Stimulated activated CD4-positive, alpha-beta T cell treated with anti-CD3 and anti-CD28 coated beads, Interleukin-2, amount 100 ng/mL, for 48 hours (primary cell): ENCODE data around the gene PNPT1.
"Not testable (repeated sequence)": the region's sequence is repeated elsewhere in the genome, so short reads cannot be mapped to it uniquely, and the experiment has no call there.

Experiments used
- DNase-seq, 2 donors: peaks; one replicate each; pipeline ENCODE4 v3.0.0-alpha.2; 2020

The PNPT1 gene

DNA sequence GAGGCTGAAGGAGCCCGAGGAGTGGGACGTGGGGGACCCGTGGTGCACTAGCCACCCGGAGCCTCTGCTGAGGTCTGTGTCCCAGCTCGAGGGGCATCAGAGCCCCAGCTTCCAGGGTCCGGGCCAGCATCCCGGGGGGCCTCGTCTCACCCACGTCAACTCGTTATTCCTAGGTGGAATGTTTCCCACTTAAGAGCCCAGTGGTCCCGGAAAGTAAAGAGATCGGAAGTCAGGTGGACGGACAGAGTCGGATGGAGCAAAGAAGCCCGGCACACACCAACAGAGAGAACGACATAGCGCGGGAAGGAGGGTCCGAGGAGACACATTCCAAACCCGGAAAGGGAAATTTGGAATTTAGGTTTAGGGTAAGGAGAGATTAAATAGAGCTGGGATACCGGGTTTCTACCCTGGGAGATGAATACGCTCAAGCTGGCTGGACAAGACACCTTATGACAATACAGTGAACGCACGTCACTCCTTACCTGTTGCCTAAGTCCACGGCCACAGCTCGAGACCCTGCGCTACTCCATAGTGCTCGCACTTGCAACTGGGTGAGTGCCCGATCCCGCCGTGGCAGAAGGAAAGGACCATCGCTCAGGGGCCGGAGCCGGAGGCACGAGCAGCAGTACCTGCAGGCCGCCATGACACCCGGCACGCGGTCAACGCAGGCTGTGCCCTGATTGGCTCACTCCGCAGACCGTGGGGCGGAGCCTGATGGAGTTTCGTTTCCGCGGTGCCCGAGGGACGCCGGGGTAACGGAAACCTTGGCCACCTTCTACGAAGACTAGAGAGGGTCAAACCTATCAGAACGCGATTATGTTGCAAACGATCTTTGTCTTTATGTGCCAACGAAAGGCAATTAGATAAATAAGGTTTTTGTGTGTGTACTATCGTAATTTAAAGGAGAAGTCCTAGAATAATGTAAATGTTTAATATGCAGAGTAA is at the start of gene PNPT1:
Gene PNPT1 (minus strand): TSS at position 664 of the 945 bp plus-strand sequence. CDS start 21 bp downstream, at position 643.
- DNase-seq, result peak; percentile 87 to 91

DNA sequence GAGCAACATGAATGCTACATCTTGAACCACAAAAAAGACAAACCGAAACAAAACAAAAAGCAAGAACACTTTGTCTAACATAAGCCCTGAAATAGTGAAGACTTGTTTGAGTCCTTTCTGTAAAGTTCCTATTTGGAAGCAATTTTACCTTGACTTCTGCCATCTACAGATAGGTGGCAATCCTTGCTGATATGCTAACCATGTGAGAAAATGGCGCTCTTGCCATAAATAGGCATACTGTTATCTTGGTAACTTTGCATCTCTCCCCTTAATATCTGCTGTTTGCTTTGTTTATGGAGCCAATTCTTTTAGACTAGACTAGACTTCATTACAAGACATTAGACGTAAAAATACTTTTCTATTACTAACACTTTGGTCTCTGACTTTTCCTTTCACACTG is 49.4 kb upstream of the PNPT1 start:
- no peak for DNase-seq

DNA sequence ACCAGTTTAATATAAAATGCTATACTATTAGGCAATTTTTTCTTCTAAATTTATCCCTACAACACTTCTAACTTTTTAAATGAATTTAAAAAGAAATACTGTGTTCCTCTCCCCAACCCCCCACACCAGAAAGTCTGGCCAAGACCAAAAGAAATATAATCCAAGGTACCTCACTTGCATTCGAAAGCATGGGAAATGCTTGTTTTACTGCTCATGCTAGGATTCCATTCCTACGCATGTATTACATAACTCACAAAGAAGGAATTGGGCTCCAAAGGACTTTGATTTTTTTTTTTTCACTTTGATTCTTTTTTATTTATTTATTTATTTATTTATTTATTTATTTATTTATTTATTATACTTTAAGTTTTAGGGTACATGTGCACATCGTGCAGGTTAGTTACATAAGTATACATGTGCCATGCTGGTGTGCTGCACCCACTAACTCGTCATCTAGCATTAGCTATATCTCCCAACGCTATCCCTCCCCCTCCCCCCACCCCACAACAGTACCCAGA is 42.4 kb upstream of the PNPT1 start:
- not testable (repeated sequence) for DNase-seq

DNA sequence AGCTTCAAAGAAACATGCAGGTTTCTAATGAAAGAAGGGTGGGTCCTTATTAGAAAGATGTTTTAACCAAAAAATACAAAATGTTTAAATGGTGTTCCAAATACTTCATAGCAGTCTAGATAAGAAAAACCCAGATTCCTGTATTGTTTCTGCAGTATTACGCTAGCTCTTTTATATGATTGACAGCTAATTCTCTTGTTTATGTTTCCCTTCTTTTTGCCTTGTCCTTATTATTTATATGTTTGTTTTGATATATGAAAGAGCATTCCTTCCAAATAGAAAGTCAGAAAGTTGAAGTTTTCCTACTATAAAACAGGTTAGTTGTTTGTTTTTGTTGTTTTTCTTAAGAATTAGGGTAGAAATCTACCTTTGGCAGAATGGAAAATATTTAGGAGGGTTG is 41.1 kb upstream of the PNPT1 start:
- no peak for DNase-seq

DNA sequence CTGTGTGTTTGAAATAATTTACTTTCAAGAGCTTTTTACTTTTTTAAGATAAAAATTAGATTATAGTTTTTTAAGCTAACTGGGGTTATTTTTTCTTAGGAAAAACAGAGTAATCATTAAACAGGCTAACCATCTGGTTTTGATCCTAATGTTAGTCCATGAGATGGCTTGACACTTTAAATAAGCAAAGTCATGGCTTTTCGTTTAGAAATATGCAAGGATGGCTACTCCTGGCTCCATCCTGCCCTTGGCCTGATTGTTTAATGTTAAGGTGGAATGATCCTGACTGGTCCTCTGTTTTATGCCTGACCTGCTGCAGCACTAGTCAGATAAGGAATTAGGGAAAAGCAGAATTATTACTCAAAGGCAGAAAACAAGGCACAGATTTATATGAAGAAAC is 39.7 kb upstream of the PNPT1 start:
- no peak for DNase-seq

DNA sequence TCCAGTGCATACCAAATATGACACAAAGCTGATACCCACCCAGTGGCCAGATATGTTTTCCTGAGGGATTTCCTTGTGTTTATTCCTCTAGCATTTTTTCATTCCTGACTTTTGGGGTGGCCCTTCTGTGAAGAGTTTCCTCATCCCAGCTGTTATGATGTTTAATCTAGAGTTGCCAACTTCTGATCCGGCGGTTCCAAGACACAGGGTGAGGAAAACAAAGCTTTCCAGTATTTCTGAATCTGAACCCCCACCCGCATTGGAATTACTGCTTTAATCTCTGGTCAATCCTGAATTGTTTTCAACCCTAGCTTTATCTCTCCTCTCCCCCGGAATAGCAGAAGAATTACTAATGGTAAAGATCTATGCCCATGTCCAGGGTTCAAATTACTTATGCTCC is 39.2 kb upstream of the PNPT1 start:
- DNase-seq, result no peak

- no peak for DNase-seq
These were observed 35.6 kb upstream of the PNPT1 start for GRCh38 chr2:55729136-55729685.

DNA sequence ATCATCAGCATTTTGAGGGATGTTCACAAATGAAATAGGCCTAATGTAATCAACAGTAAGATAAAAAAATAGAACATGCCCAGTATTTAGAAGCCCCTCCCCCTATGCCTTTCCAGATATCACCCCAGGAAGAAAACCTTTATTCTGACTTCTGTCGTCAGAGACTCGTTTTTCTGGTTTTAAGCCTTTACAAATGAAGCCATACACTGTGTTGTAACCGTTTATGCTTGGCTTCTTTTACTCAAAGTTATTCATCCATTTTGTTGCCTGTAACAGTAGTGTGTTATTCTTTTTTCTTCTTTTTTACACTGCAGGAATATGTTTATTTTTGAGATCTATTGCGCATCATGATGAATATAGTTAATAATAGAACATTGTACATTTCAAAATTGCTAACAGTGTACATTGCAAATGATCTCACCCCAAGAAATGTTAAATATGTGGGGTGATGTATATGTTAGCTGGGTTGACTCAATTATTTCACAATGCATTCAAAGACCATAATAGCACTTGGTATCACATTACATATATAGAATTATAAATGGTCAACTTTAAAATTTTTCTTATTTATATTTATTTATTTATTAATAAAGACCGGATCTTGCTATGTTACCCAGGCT is 28.1 kb upstream of the PNPT1 start:
- DNase-seq, result no peak

- DNase-seq, result no peak
These were observed 26.8 kb upstream of the PNPT1 start for GRCh38 chr2:55720417-55720816.

DNA sequence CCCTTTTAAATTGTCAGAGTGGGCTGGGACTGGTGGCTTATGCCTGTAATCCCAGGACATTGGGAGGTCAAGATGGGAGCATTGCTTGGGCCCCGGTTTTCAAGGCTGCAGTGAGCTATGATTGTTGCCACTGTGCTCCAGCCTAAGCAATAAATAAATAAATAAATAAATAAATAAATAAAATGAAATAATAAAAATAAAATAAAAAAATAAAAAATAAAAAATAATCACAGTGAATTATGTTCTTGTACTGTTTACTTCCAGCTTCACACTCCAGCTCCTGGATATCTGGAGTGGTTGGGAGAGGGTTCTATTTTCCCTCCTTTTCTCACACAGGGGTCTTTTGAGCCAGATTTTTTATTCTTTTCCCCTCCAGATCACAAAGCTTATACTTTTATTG is 26.2 kb upstream of the PNPT1 start:
- no peak for DNase-seq

DNA sequence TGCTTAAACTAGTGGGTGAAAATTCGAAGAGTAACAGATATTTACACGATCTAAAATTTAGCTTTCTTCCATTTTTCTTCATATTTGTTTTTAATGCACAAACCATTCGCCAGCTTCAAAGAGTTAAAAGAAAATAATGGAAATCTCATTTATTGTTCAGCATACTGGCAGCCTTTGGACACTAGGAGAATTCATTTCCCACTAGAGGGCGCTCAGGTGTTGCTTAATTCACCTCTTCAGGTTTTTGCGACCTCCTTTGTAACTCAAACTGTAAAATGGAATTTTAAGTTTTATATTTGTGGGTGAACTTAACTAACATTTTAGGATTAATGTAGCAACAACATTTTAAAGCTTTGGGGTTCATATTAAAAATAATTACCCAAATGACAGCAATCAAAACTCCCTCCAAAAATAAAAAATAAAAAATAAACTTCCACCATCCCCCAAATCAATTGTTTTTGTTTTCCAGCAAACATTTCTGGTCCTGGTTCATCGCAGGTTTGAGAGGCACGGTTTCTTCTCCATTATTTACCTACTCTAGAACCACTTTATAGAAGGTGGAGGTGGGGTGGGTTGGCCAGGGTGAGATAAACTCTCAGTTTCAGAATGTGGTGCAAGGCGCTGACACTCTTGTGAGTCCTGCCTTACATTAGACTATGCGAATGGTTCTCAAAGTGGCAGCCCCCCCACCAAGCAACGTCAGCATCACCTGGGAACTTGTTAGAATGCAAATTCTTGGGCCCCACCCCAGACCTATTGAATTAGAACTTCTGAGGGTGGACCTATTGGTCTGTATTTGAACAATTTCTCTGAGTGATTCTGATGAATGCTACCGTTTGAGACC is 24.7 kb upstream of the PNPT1 start:
- peak; percentile 51 to 52 for DNase-seq

DNA sequence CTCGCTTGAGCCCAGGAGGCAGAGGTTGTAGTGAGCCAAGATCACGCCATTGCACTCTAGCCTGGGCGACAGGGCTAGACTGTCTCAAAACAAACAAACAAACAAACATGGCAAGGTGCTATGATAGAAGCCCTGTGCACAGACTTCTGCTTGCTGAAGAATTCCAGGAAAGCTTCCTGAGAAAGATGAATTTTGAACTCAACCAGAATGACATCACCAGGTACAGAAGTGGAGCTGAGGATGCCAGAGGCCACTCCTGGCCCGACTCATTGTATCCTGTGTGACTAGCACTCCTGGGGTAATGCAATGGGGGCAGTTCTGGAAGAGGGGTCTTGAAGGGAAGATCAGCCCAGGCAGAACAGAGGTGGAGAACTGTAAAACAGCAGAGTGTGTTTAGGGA is 22.0 kb upstream of the PNPT1 start:
- no peak for DNase-seq

GRCh38 chr2:55715178-55715577 is 21.5 kb upstream of the PNPT1 start:
- DNase-seq, result not testable (repeated sequence)

- no peak for DNase-seq
These were observed 18.9 kb upstream of the PNPT1 start for GRCh38 chr2:55712477-55713060.

GRCh38 chr2:55710025-55710424 is 16.4 kb upstream of the PNPT1 start:
- DNase-seq, result no peak

DNA sequence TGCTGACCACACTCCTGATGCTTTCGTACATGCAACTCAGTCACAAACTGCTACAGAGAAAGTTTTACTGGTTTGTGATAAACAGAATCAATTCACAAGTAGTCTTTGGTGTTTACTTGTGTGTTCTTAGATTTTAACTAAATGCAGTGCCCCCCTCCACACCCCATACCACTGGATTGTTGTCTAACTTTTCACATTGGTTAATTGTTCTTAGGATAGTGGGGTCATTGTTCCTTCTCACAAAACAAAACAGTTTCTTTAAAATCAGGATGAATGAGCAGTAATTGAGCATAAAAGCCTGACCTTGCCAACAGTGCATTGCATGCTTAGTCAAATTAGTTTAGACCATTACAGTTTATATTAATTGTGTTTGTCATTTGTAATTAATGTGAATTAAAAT is 14.1 kb upstream of the PNPT1 start:
- no peak for DNase-seq

GRCh38 chr2:55706258-55706657 is 12.6 kb upstream of the PNPT1 start:
- not testable (repeated sequence) for DNase-seq

GRCh38 chr2:55705027-55705653 is 11.5 kb upstream of the PNPT1 start:
- no peak for DNase-seq

GRCh38 chr2:55703350-55703749 is 9.7 kb upstream of the PNPT1 start:
- DNase-seq, result no peak

DNA sequence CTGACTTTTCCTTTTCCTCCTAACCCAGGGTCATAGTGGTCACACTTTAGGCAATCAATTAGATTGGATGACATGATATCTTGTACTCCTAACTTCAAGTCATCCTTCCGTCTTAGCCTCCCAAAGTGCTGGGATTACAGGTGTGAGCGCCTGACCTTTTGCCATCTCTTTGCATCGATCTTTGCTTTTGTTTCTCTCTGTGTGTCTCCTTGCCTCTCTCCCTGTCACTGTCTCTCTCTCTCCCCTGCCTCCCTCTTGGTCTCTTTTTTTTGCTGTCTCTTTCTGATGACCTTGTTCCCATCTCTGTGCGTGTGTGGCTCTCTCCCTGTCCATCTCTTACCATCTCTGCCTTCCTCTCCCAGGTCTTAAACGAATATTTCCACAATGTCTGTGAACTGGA is 904 bp downstream of the PNPT1 start:
- DNase-seq, result not testable (repeated sequence)

DNA sequence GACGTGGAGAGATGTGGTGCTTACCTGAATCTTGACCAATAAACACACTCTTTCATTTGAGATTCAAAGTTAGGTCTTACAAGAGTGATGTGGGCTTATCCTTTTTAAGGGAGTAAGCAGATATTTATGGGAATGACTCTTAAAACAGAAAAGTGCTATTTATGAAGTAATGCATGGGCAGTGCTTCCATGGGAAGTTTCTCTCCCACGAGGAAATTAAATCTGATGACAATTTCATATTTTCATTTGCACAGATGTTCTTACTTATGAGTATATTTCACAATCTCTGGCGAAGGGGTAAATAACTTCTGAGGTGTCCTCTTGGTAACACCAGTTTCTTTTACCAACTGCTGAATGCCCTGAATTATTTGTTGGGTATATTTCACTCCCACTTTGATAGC is 21.0 kb downstream of the PNPT1 start:
- DNase-seq, result no peak

DNA sequence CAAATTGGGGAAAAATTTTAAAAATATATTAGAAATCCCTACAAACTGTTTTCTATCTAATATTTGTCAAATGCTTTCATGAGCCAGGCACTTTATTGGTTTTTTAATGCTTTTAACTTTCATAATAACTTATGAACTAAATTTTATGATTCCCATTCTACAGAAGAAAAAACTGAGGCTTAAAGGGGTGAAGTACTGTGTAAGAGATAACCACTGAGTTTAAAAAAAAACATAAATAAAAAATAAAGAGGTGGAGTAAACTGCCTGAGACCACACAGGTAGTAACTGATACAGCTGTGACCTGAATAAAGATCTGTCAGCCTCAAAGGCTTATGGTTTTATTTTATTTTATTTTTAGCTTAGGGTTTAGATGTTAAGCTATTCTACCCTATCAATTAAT is 24.7 kb downstream of the PNPT1 start:
- DNase-seq, result no peak
